ENCODE measurements around the gene C16orf96.

The C16orf96 gene

GRCh38 chr16:4614571-4615383 lies 58.6 kb downstream of the C16orf96 start, which contains the start of gene UBALD1:
Gene UBALD1 (minus strand): TSS chr16:4614888. CDS start chr16:4614797, 91 bp downstream.
- Histone ChIP-seq H3K36me3 (ENCODE audit: control insufficient read depth, insufficient read depth, low read length) (peaks cover 3% of the 10 kb centered on the region), H3K27ac (ENCODE audit: insufficient read depth, low read length, poor library complexity, severe bottlenecking) (peak within 1 kb of the TSS; percentile 79), H3K27me3 (replicated peaks; ENCODE audit: control insufficient read depth, insufficient read depth, low read length, poor library complexity, severe bottlenecking) (no peaks in the 10 kb centered on the region), H3K4me1 (ENCODE audit: control insufficient read depth, insufficient read depth, low read length, poor library complexity, severe bottlenecking) (peaks cover 32% of the 10 kb centered on the region), H3K4me3 (ENCODE audit: insufficient read depth, low read depth, low read length, poor library complexity, severe bottlenecking) (peak within 1 kb of the TSS; percentile 75), H3K9me3 (ENCODE audit: control insufficient read depth, low read length) (no peaks in the 10 kb centered on the region)
- DNase-seq = peak; percentile 62 to 74 (median 66)

DNA sequence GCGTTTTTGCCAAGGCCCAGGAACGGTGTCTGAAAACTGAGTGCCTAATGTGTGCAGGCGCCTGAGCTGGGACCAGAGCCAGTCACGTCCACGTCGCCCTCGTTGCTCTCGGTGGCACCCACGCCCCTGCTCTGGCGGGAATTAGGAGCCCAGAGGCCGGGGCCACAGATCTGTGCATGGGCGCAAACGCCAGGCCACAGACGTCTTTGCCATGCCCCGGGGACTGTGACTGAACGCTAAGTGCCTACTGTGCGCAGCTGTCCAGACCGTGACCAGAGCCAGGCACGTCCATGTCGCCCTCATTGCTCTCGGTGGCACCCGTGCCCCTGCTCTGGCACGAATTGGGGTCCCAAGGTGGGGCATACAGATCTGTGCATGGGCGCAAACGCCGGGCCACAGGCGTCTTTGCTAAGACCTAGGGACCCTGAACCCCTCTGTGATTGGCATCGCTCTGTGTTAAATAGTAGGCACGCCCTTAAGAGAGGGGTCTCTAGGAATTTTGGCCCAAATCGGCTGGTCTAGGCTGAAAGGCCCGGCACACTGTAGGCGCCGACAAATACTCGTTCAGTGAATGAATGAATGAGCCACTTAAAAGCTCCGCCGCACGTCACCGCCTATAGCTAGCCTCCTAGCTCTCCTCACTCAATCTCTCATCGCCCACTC lies 59.4 kb downstream of the C16orf96 start:
- Histone ChIP-seq H3K27ac (ENCODE audit: insufficient read depth, low read length, poor library complexity, severe bottlenecking) (peak overlapping the region; percentile 79), H3K36me3 (ENCODE audit: control insufficient read depth, insufficient read depth, low read length) (no peaks in the 10 kb centered on the region), H3K4me3 (ENCODE audit: insufficient read depth, low read depth, low read length, poor library complexity, severe bottlenecking) (peak overlapping the region; percentile 75), H3K27me3 (replicated peaks; ENCODE audit: control insufficient read depth, insufficient read depth, low read length, poor library complexity, severe bottlenecking) (no peaks in the 10 kb centered on the region), H3K4me1 (ENCODE audit: control insufficient read depth, insufficient read depth, low read length, poor library complexity, severe bottlenecking) (peaks cover 32% of the 10 kb centered on the region), H3K9me3 (ENCODE audit: control insufficient read depth, low read length) (no peaks in the 10 kb centered on the region)
- no peak for DNase-seq

- H3K27ac ChIP-seq (ENCODE audit: insufficient read depth, low read length, poor library complexity, severe bottlenecking) = peak overlapping the region; percentile 88
- H3K27me3 ChIP-seq (replicated peaks; ENCODE audit: control insufficient read depth, insufficient read depth, low read length, poor library complexity, severe bottlenecking) = no peaks in the 10 kb centered on the region
- H3K9me3 ChIP-seq (ENCODE audit: control insufficient read depth, low read length) = no peaks in the 10 kb centered on the region
- DNase-seq = peak; percentile 98 to 100 (median 99)
- no peaks in the 10 kb centered on the region for H3K36me3 ChIP-seq (ENCODE audit: control insufficient read depth, insufficient read depth, low read length)
- H3K4me3 ChIP-seq (ENCODE audit: insufficient read depth, low read depth, low read length, poor library complexity, severe bottlenecking) = peak overlapping the region; percentile 49
- H3K4me1 ChIP-seq (ENCODE audit: control insufficient read depth, insufficient read depth, low read length, poor library complexity, severe bottlenecking) = peaks cover 32% of the 10 kb centered on the region
Measured at GRCh38 chr16:4616047-4616811, 60.1 kb downstream of the C16orf96 start.

DNA sequence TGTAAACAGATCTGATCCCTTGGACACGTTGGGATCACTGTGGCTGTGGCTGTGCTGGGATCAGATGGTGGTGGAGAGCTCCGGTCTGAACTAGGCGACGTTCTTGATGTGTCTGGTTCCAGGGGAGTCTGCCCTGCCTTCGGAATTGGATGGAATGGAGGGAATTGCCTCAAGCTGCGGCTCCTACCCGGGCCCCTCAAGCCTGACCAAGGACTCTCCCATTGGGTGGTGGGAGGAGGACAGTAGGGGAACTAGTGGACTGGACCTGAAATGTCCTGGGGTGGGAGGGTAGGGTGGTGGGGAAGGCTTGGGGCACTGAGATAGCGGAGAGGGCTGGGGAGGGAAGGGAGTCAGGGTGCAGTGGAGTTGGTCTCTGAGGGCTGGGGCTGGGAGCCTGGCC lies 61.7 kb downstream of the C16orf96 start:
- no peak for DNase-seq
- no peaks in the 10 kb centered on the region for H3K9me3 ChIP-seq (ENCODE audit: control insufficient read depth, low read length)
- H3K27me3 ChIP-seq (replicated peaks; ENCODE audit: control insufficient read depth, insufficient read depth, low read length, poor library complexity, severe bottlenecking) = no peaks in the 10 kb centered on the region
- H3K4me1 ChIP-seq (ENCODE audit: control insufficient read depth, insufficient read depth, low read length, poor library complexity, severe bottlenecking) = peaks cover 26% of the 10 kb centered on the region
- H3K36me3 ChIP-seq (ENCODE audit: control insufficient read depth, insufficient read depth, low read length) = no peaks in the 10 kb centered on the region
- no peak overlapping the region for H3K4me3 ChIP-seq (ENCODE audit: insufficient read depth, low read depth, low read length, poor library complexity, severe bottlenecking)
- H3K27ac ChIP-seq (ENCODE audit: insufficient read depth, low read length, poor library complexity, severe bottlenecking) = no peak overlapping the region

DNA sequence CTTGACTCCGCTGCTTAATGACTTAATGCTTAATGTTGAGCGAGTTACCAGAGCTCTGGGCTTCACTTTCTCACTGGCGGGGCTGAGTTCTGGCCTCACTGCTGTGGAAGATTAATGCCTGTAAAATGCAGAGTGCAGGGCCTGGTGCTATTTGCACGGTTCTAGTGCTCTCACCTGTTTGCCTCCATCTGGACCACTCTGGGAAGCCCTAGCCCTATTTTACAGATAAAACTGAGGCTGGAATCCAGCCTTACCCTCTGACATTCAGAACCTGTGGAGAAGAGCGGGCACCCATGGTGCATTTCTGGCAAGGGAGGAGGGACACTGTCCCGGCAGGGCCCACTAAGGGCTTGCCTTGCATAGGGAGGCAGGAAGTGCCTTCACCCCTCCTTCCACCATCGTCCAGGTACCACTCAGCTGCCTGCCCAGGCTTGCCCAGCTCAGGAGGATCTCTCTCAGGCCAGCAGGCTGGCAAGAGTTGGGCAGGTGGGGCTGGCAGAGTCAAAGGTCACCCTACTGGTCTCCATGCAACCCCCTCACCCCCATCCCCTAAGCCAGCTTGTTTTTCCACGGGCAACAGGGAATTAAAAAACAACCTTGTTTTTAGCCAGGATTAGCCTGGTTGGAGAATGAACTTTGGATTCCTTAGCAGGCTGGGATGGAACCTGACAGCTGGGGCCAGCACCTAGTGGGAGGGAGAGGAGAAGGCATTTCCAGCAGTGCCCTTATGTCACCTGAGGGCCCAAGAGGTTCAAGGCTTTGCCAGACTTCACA lies 62.7 kb downstream of the C16orf96 start:
- DNase-seq = no peak
- no peaks in the 10 kb centered on the region for H3K27me3 ChIP-seq (replicated peaks; ENCODE audit: control insufficient read depth, insufficient read depth, low read length, poor library complexity, severe bottlenecking)
- H3K4me1 ChIP-seq (ENCODE audit: control insufficient read depth, insufficient read depth, low read length, poor library complexity, severe bottlenecking) = peaks cover 17% of the 10 kb centered on the region
- H3K27ac ChIP-seq (ENCODE audit: insufficient read depth, low read length, poor library complexity, severe bottlenecking) = no peak overlapping the region
- H3K9me3 ChIP-seq (ENCODE audit: control insufficient read depth, low read length) = no peaks in the 10 kb centered on the region
- no peaks in the 10 kb centered on the region for H3K36me3 ChIP-seq (ENCODE audit: control insufficient read depth, insufficient read depth, low read length)
- H3K4me3 ChIP-seq (ENCODE audit: insufficient read depth, low read depth, low read length, poor library complexity, severe bottlenecking) = no peak overlapping the region

- H3K4me1 ChIP-seq (ENCODE audit: control insufficient read depth, insufficient read depth, low read length, poor library complexity, severe bottlenecking) = peaks cover 14% of the 10 kb centered on the region
- no peak overlapping the region for H3K4me3 ChIP-seq (ENCODE audit: insufficient read depth, low read depth, low read length, poor library complexity, severe bottlenecking)
- H3K9me3 ChIP-seq (ENCODE audit: control insufficient read depth, low read length) = no peaks in the 10 kb centered on the region
- no peak overlapping the region for H3K27ac ChIP-seq (ENCODE audit: insufficient read depth, low read length, poor library complexity, severe bottlenecking)
- no peaks in the 10 kb centered on the region for H3K27me3 ChIP-seq (replicated peaks; ENCODE audit: control insufficient read depth, insufficient read depth, low read length, poor library complexity, severe bottlenecking)
- DNase-seq = no peak
- H3K36me3 ChIP-seq (ENCODE audit: control insufficient read depth, insufficient read depth, low read length) = no peaks in the 10 kb centered on the region
Measured at GRCh38 chr16:4623593-4623992, 67.5 kb downstream of the C16orf96 start.

GRCh38 chr16:4624015-4624826 lies 68.1 kb downstream of the C16orf96 start, which contains the start of gene MGRN1:
Gene MGRN1 (plus strand): TSS chr16:4624826. CDS start chr16:4624961, 135 bp downstream.
- peak; percentile 79 to 90 (median 87) for DNase-seq
- Histone ChIP-seq H3K4me3 (ENCODE audit: insufficient read depth, low read depth, low read length, poor library complexity, severe bottlenecking) (peak within 1 kb of the TSS; percentile 90), H3K9me3 (ENCODE audit: control insufficient read depth, low read length) (no peaks in the 10 kb centered on the region)

DNA sequence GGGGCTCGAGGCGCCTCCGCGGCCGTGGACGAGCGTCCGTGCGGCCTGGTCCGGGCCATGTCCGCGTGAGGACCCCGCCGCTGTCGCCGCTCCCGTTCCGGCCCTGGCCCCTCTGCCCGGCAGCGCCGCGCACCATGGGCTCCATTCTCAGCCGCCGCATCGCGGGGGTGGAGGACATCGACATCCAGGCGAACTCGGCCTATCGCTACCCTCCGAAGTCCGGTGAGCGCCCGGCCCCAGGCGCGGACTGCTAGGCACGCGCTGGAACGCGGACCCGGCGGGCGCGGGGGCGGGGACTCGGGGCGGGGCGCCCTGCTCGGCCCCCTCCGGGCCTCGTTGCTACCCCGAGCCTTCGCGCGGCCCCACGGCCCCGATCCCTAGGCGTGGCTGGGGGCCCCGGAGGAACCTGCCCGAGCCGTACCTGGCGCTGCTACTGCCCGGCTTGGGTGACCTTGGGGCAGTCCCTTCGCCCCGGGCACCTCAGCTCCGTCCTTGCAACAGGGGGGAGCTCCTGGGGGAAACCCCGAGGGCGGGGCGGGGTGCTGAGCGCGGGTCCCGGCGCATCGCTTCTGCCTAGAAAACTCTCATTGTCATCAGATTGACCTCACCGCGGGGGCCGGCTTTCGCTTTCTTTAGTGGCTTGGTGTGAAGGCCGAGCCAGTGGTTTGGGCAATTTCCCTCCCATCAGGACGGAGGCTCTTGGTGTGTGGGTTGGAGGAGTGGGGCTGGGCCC lies 68.9 kb downstream of the C16orf96 start:
- peak; percentile 47 to 63 (median 58) for DNase-seq
- peak overlapping the region; percentile 90 for H3K4me3 ChIP-seq (ENCODE audit: insufficient read depth, low read depth, low read length, poor library complexity, severe bottlenecking)
- no peaks in the 10 kb centered on the region for H3K36me3 ChIP-seq (ENCODE audit: control insufficient read depth, insufficient read depth, low read length)
- H3K4me1 ChIP-seq (ENCODE audit: control insufficient read depth, insufficient read depth, low read length, poor library complexity, severe bottlenecking) = peaks cover 14% of the 10 kb centered on the region
- no peaks in the 10 kb centered on the region for H3K9me3 ChIP-seq (ENCODE audit: control insufficient read depth, low read length)
- H3K27me3 ChIP-seq (replicated peaks; ENCODE audit: control insufficient read depth, insufficient read depth, low read length, poor library complexity, severe bottlenecking) = no peaks in the 10 kb centered on the region
- H3K27ac ChIP-seq (ENCODE audit: insufficient read depth, low read length, poor library complexity, severe bottlenecking) = peak overlapping the region; percentile 88

More at GRCh38 chr16:4624015-4624826, 68.1 kb downstream of the C16orf96 start, which contains the start of gene MGRN1:
- no peaks in the 10 kb centered on the region for H3K36me3 ChIP-seq (ENCODE audit: control insufficient read depth, insufficient read depth, low read length)
- no peaks in the 10 kb centered on the region for H3K27me3 ChIP-seq (replicated peaks; ENCODE audit: control insufficient read depth, insufficient read depth, low read length, poor library complexity, severe bottlenecking)
- peak within 1 kb of the TSS; percentile 88 for H3K27ac ChIP-seq (ENCODE audit: insufficient read depth, low read length, poor library complexity, severe bottlenecking)
- peaks cover 14% of the 10 kb centered on the region for H3K4me1 ChIP-seq (ENCODE audit: control insufficient read depth, insufficient read depth, low read length, poor library complexity, severe bottlenecking)
